Gastroesophageal sphincter (tissue), 4 donors: Measurements from ENCODE around the gene ACTR3C. TPM values are rescaled to one million over a fixed set of nuclear protein-coding genes. Genes with fewer than 3 reads are reported as not detected.

Source experiments
- ATAC-seq: fragments of 150-250 bp; one replicate; pipeline ENCODE4 v1.9.1; 2016; ENCODE audit warnings: mild to moderate bottlenecking, moderate library complexity
- H3K27ac ChIP-seq, 4 donors: fragments of 200-600 bp; sonication (generic) in 3 of 4; 1 replicate in 3 of 4; 2 replicates in 1 of 4; pipeline ENCODE4 v1.5.1; 2016 to 2019
- H3K27me3 ChIP-seq: fragments of 200-600 bp; sonication (generic); one replicate; pipeline ENCODE4 v1.5.1; 2019
- H3K36me3 ChIP-seq, 2 donors: fragments of 200-600 bp; sonication (generic); one replicate each; pipeline ENCODE4 v1.5.1; 2019; ENCODE audit warnings: control low read depth in 1 of 2
- H3K4me1 ChIP-seq, 3 donors: fragments of 200-600 bp; sonication (generic); 1 replicate in 2 of 3; 2 replicates in 1 of 3; pipeline ENCODE4 v1.5.1; 2016 to 2019; ENCODE audit warnings: control low read depth in 2 of 3
- H3K4me3 ChIP-seq, 2 donors: fragments of 200-600 bp; sonication (generic); one replicate each; pipeline ENCODE4 v1.5.1; 2019; ENCODE audit warnings: mild to moderate bottlenecking in 1 of 2, moderate library complexity in 1 of 2
- H3K9me3 ChIP-seq, 3 donors: fragments of 200-600 bp; sonication (generic); one replicate each; pipeline ENCODE4 v1.5.1; 2017 to 2019; ENCODE audit warnings: control low read depth in 2 of 3
- EP300 ChIP-seq: sonication (generic); formaldehyde crosslinking; IDR thresholded peaks from one replicate; pipeline ENCODE4 v1.6.1; 2017; ENCODE audit warnings: antibody characterized with exemption, mild to moderate bottlenecking
- POLR2A ChIP-seq, 2 donors: fragments of 450-650 bp; IDR thresholded peaks; one replicate each; pipeline ENCODE4 v1.6.1; 2017; ENCODE audit warnings: antibody characterized with exemption in 2 of 2, mild to moderate bottlenecking in 2 of 2, moderate library complexity in 1 of 2
- POLR2AphosphoS5 ChIP-seq: sonication (generic); formaldehyde crosslinking; IDR thresholded peaks from one replicate; pipeline ENCODE4 v1.6.1; 2017; ENCODE audit warnings: antibody characterized with exemption
- WGBS, 2 donors: methylation state at CpG; one replicate each; pipeline ENCODE4 v1.1.5; 2018; ENCODE audit warnings: low coverage in 1 of 2; 5-methylcytosine and 5-hydroxymethylcytosine counted together
- total RNA-seq, 4 donors: library from RNA; depleted of rRNA; stranded (reverse); fragments of >200 nt; gene quantifications; one replicate each; pipeline ENCODE4 v1.1.0, GENCODE V29; 2016
- TF ChIP-seq, protein P1 (sequence below), 4 experiments: fragments of 200-600 bp in 2 of 4; fragments of 450-650 bp in 2 of 4; sonication (generic) in 1 of 4; IDR thresholded peaks; one replicate each; pipeline ENCODE4 v1.5.1; 2017 to 2019; ENCODE audit warnings: antibody characterized with exemption in 4 of 4, mild to moderate bottlenecking in 2 of 4, moderate library complexity in 2 of 4

ACTR3C gene
- total RNA-seq, 4 donors from 2014 or later, result 6.4 to 10.0 (median 8.1) TPM

DNA sequence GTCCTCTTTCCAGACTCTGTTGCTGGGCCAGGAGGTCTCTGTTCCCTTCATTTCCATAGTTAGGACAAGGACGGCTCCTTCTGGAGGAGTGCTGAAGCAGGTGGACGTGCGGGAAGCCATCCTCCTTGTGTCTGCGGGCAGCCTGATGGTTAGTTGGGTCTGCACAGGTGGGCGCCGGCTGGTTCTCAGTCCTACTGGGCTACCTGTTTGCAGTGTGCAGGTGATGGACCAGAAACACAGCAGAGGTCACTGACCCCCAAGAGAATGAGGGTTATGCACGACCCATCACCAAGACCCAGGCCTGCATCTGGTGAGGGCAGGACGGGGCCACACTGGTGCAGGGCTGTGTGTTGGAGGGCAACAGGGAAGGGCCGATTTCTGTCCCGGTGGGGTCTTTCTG lies 10.3 kb upstream of the ACTR3C start:
- Histone ChIP-seq H3K9me3 (no peaks in the 10 kb centered on the region), H3K4me1 (peaks cover 0 to 49% (median 35%) of the 10 kb centered on the region in 3 donors), H3K27me3 (no peaks in the 10 kb centered on the region), H3K4me3 (no peak overlapping the region), H3K27ac (peak overlapping the region in 2 of 4 donors; percentile 86 to 90), H3K36me3 (peaks cover 0 to 50% of the 10 kb centered on the region in 2 donors)
- WGBS, 2 donors, result 43 to 100% methylated on average over 1 to 4 of the region's 10 CpGs
- ATAC-seq, result no peak
- TF ChIP-seq POLR2AphosphoS5 (no peak), POLR2A (IDR thresholded peaks at IDR 0.05) (no peak), EP300 (no peak)
- TF ChIP-seq, protein P1, sequence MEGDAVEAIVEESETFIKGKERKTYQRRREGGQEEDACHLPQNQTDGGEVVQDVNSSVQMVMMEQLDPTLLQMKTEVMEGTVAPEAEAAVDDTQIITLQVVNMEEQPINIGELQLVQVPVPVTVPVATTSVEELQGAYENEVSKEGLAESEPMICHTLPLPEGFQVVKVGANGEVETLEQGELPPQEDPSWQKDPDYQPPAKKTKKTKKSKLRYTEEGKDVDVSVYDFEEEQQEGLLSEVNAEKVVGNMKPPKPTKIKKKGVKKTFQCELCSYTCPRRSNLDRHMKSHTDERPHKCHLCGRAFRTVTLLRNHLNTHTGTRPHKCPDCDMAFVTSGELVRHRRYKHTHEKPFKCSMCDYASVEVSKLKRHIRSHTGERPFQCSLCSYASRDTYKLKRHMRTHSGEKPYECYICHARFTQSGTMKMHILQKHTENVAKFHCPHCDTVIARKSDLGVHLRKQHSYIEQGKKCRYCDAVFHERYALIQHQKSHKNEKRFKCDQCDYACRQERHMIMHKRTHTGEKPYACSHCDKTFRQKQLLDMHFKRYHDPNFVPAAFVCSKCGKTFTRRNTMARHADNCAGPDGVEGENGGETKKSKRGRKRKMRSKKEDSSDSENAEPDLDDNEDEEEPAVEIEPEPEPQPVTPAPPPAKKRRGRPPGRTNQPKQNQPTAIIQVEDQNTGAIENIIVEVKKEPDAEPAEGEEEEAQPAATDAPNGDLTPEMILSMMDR (IDR thresholded peaks at IDR 0.05), result no peak

DNA sequence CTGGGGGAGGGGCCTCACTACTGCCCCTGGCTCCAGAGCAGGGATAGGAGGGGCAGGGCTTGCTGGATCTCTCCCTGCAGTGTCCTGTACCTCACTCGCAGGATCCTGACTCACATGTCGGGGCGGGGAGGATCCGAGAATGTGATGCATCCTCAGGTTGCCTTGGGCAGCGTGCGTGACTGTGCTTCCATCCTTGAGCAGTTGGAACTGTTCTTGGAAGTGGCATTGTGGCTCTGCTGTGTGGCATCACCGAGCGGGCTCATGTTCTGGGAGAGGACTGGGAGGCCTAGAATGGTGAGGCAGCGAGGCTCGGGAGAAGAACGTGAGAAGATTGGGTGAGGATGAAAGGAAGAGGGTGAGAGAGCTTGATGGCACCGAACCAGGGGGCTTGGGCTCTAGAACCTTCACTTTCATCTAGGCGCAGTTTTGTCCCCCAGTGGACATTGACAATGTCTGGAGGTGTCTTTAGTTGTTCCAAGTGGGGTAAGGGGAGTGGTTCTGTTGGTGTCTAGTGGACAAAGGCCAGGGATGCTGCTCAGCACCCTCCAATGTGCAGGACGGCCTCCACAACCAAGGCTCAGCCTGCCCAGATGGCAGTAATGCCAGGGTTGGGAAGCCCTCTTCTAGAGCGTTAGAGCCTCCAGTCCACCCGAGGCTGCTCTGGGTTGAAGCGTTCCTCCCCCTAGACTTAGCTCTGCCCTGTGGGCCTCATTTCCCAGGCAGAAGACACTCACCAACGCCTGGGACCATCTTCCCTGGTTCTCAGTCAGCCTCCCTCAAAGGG lies 9.7 kb upstream of the ACTR3C start:
- Histone ChIP-seq H3K27me3 (no peaks in the 10 kb centered on the region), H3K4me1 (peaks cover 0 to 43% (median 30%) of the 10 kb centered on the region in 3 donors), H3K36me3 (peaks cover 0 to 50% of the 10 kb centered on the region in 2 donors), H3K9me3 (no peaks in the 10 kb centered on the region), H3K27ac (peak overlapping the region in 2 of 4 donors; percentile 86 to 90), H3K4me3 (no peak overlapping the region)
- 81 to 94% methylated on average over 3 to 5 of the region's 18 CpGs for WGBS, 2 donors
- TF ChIP-seq POLR2AphosphoS5, result no peak
- ATAC-seq, result no peak

DNA sequence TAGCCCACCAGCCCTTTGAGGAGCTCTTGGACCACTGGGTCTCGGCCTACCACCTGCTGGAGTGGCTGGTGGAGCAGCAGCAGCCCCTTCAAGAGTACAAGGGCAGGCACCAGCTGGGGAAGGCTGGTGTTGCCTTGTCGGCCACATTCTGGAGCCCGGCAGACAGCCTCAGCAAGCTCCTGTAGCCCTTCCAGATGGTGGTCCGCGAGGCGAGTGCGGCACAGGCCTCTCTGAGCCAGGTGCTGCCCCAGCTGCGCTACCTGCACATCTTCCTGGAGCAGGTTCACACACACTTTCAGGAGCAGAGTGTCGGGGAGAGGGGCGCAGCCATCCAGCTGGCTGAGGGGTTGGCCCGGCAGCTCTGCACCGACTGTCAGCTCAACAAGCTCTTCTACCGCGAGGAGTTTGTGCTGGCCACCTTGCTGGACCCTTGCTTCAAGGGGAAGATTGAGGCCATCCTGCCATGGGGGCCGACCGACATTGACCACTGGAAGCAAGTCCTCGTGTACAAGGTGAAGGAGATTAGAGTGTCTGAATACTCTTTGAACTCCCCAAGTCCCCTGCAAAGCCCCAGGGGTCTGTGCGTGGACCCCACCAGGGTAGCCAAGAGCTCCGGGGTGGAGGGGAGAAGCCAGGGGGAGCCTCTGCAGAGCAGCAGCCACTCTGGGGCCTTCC lies 7.0 kb upstream of the ACTR3C start:
- H3K27me3 ChIP-seq, result no peaks in the 10 kb centered on the region
- peaks cover 0 to 17% (median 10%) of the 10 kb centered on the region in 3 donors for H3K4me1 ChIP-seq
- WGBS, 2 donors, result 93% methylated on average over 3 of the region's 19 CpGs; no CpG with 5 or more reads in 1 of the 2 donors
- TF ChIP-seq EP300 (no peak), POLR2A (IDR thresholded peaks at IDR 0.05) (no peak), POLR2AphosphoS5 (no peak)
- TF ChIP-seq, protein P1 (IDR thresholded peaks at IDR 0.05), result no peak
- ATAC-seq, result no peak
- H3K4me3 ChIP-seq, result no peak overlapping the region
- peaks cover 0 to 60% of the 10 kb centered on the region in 2 donors for H3K36me3 ChIP-seq
- no peak overlapping the region for H3K27ac ChIP-seq
- H3K9me3 ChIP-seq, result no peaks in the 10 kb centered on the region

DNA sequence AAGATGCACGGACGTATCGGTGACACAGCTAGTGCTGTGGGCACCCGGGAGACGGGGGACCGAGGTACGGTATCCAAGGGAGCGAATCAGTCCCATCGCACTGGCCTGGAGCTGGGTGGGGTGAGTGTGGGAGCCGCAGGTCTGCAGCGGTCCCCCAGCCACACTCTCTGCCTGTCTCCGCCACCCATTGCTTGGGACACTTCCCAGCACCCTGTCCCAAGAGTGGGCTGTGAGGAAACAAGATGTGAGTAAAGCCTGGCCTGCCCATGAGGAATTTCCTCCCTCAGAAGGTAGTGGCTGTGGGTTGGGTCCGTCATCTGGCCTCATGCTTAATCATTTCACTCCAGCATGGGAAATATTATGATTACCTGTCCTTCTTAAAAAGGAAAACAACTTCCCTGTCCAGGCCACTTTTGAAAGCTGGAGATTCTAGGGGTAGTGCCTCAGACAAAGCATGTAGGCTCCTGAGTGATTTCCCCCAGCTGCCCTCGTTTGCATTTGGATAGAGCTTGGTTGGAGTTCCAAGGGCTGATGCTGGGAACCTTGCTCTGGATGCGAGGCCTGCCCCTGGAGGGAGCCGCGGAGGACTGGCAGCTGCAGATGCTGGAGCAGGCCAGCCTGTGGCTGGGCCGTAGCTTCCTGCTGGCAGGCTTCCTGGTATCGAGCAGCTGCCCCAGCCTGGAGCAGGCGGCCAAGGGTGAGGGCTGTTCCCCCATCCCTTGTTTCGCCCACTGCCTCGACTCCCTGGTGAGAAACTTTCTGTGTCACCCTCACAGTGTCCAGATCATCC lies 6.2 kb upstream of the ACTR3C start:
- no peak overlapping the region for H3K4me3 ChIP-seq
- H3K36me3 ChIP-seq, result peaks cover 0 to 60% of the 10 kb centered on the region in 2 donors
- 79 to 87% methylated on average over 3 to 6 of the region's 22 CpGs for WGBS, 2 donors
- H3K9me3 ChIP-seq, result no peaks in the 10 kb centered on the region
- TF ChIP-seq EP300 (no peak), POLR2AphosphoS5 (no peak), POLR2A (IDR thresholded peaks at IDR 0.05) (no peak)
- TF ChIP-seq, protein P1 (IDR thresholded peaks at IDR 0.05), result no peak
- ATAC-seq, result no peak
- H3K4me1 ChIP-seq, result peaks cover 0 to 17% (median 2%) of the 10 kb centered on the region in 3 donors
- no peak overlapping the region for H3K27ac ChIP-seq
- no peaks in the 10 kb centered on the region for H3K27me3 ChIP-seq

DNA sequence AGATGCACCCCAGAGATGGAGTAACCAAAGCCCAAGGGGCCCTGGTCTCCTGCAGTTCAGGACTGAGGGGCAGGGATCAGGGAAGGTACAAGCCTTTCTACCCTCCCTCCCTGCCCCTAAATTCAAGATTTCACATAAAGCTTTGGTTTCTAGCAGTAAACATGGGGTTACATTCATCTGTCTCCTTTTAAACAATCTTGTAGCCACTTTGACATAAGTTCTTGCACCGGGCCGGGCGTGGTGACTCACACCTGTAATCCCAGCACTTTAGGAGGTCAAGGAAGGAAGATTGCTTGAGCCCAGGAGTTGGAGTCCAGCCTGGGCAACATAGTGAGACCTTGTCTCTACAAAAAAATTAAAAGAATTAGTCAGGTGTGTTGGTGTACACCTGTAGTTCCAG lies 4.0 kb upstream of the ACTR3C start:
- 100% methylated on average over 2 of the region's 3 CpGs; no CpG with 5 or more reads in 1 of the 2 donors for WGBS, 2 donors
- no peak overlapping the region for H3K4me3 ChIP-seq
- peaks cover 0 to 60% of the 10 kb centered on the region in 2 donors for H3K36me3 ChIP-seq
- peaks cover 0 to 30% (median 9%) of the 10 kb centered on the region in 3 donors for H3K4me1 ChIP-seq
- TF ChIP-seq POLR2AphosphoS5, result no peak
- TF ChIP-seq POLR2A (IDR thresholded peaks at IDR 0.05), result no peak
- TF ChIP-seq EP300, result no peak
- TF ChIP-seq, protein P1 (IDR thresholded peaks at IDR 0.05), result no peak
- H3K27me3 ChIP-seq, result peaks cover 4% of the 10 kb centered on the region
- no peaks in the 10 kb centered on the region for H3K9me3 ChIP-seq
- ATAC-seq, result no peak
- no peak overlapping the region for H3K27ac ChIP-seq
